Stomach (tissue), 19 donors: ENCODE results near the gene MAP3K20. TPM values are rescaled to one million over a fixed set of nuclear protein-coding genes. Genes with fewer than 3 reads are reported as not detected.

Source experiments
- DNase-seq, 2 donors: peaks; one replicate each; pipeline versions ENCODE4 v3.0.0 to v3.0.0-alpha.2; 2013 to 2019
- H3K27ac ChIP-seq, 5 donors: fragments of 200-600 bp in 4 of 5; sonication (generic) in 4 of 5; one replicate each; pipeline ENCODE4 v1.5.1; 2013 to 2019; ENCODE audit warnings: mild to moderate bottlenecking in 1 of 5, moderate library complexity in 1 of 5
- H3K27me3 ChIP-seq, 3 donors: fragments of 200-600 bp; sonication (generic); one replicate each; pipeline ENCODE4 v1.5.1; 2017 to 2019; ENCODE audit warnings: mixed run types in 1 of 3
- H3K36me3 ChIP-seq, 4 donors: fragments of 200-600 bp; sonication (generic); 1 replicate in 3 of 4; 2 replicates in 1 of 4; pipeline ENCODE4 v1.5.1; 2016 to 2019
- H3K4me1 ChIP-seq, 4 donors: fragments of 200-600 bp; sonication (generic); one replicate each; pipeline ENCODE4 v1.5.1; 2016 to 2019
- H3K4me3 ChIP-seq, 4 donors: fragments of 200-600 bp; sonication (generic) in 3 of 4; one replicate each; pipeline ENCODE4 v1.5.1; 2016 to 2019; ENCODE audit warnings: mild to moderate bottlenecking in 1 of 4
- H3K9me3 ChIP-seq, 4 donors: fragments of 200-600 bp; sonication (generic); one replicate each; pipeline ENCODE4 v1.5.1; 2016 to 2019
- EP300 ChIP-seq: sonication (generic); formaldehyde crosslinking; IDR thresholded peaks from one replicate; pipeline ENCODE4 v1.6.1; 2017; ENCODE audit warnings: antibody characterized with exemption
- POLR2A ChIP-seq, 4 donors: fragments of 450-650 bp; IDR thresholded peaks; one replicate each; pipeline ENCODE4 v1.6.1; 2016; ENCODE audit warnings: antibody characterized with exemption in 4 of 4, control low read depth in 2 of 4, mild to moderate bottlenecking in 1 of 4, moderate library complexity in 1 of 4
- POLR2AphosphoS5 ChIP-seq, 3 donors: sonication (generic); formaldehyde crosslinking; IDR thresholded peaks; one replicate each; pipeline ENCODE4 v1.6.1; 2016; ENCODE audit warnings: antibody characterized with exemption in 3 of 3
- WGBS, 5 donors: extraction: QIAGEN DNeasy Blood & Tissue Kit in 3 of 5; methylation state at CpG; one replicate each; pipeline versions ENCODE4 v1.1.5 to v1.1.7; 2013 to 2018; 5-methylcytosine and 5-hydroxymethylcytosine counted together
- intact Hi-C: fragments of 100-400 bp; cut with DNase I; formaldehyde crosslinking; loops from one replicate; pipeline ENCODE4 v1.15.1; 2023; ENCODE audit warnings: low total_unique reads
- long read RNA-seq, 10 donors: transcript quantifications; one replicate each; lab custom pipeline, GENCODE V29; 2026
- polyA plus RNA-seq, 3 donors: library from polyadenylated mRNA; stranded (reverse); fragments of 200-250 nt; gene quantifications; one replicate each; pipeline ENCODE4 v1.2.3, GENCODE V29; 2013
- total RNA-seq, 5 donors: library from RNA; depleted of rRNA; stranded (reverse); fragments of >200 nt; gene quantifications; one replicate each; pipeline versions ENCODE4 v1.1.0 to v1.2.3, GENCODE V29; 2014 to 2016
- TF ChIP-seq, protein P1 (sequence below), 7 experiments: fragments of 450-650 bp in 4 of 7; fragments of 200-600 bp in 3 of 7; sonication (generic) in 3 of 7; IDR thresholded peaks; one replicate each; pipeline ENCODE4 v1.5.1; 2016 to 2019; ENCODE audit warnings: antibody characterized with exemption in 7 of 7, control low read depth in 2 of 7, mild to moderate bottlenecking in 1 of 7
- donor health status: healthy with polysubstance abuse.
- donor health status: Bipolar disorder and iron deficiency.
- donor health status: healthy.

MAP3K20 gene
- total RNA-seq (100 to 1,000 TPM in 3 of 5 donors, 10 to 100 TPM in 1, 1 to 10 TPM in 1; 9.3 to 180 (median 107) TPM), polyA plus RNA-seq (10 to 100 TPM; 13.4 to 24.4 (median 14.7) TPM)
- long read RNA-seq, donor 1, full-length matches to known transcripts = 4 of 4 reads
- long read RNA-seq, donor 1, partial matches to known transcripts = 0 of 4 reads
- long read RNA-seq, donor 1, other reads (novel, unspliced or antisense) = 0 of 4 reads
- long read RNA-seq, donor 2, full-length matches to known transcripts = 7 of 7 reads
- long read RNA-seq, donor 2, partial matches to known transcripts = 0 of 7 reads
- long read RNA-seq, donor 2, other reads (novel, unspliced or antisense) = 0 of 7 reads
- long read RNA-seq, donor 3, full-length matches to known transcripts = 2 of 2 reads
- long read RNA-seq, donor 3, partial matches to known transcripts = 0 of 2 reads
- long read RNA-seq, donor 3, other reads (novel, unspliced or antisense) = 0 of 2 reads
- long read RNA-seq, donor 4, partial matches to known transcripts = 0 of 1 reads
- long read RNA-seq, donor 4, other reads (novel, unspliced or antisense) = 0 of 1 reads
- long read RNA-seq, donor 5, full-length matches to known transcripts = 5 of 26 reads
- long read RNA-seq, donor 5, partial matches to known transcripts = 21 of 26 reads
- long read RNA-seq, donor 5, other reads (novel, unspliced or antisense) = 0 of 26 reads
- long read RNA-seq, donor 6 = 0 reads
- long read RNA-seq, donor 7, full-length matches to known transcripts = 12 of 12 reads
- long read RNA-seq, donor 7, partial matches to known transcripts = 0 of 12 reads
- long read RNA-seq, donor 7, other reads (novel, unspliced or antisense) = 0 of 12 reads
- long read RNA-seq, donor 8, full-length matches to known transcripts = 3 of 10 reads
- long read RNA-seq, donor 8, partial matches to known transcripts = 7 of 10 reads
- long read RNA-seq, donor 8, other reads (novel, unspliced or antisense) = 0 of 10 reads
- long read RNA-seq, donor 9, full-length matches to known transcripts = 3 of 3 reads
- long read RNA-seq, donor 9, partial matches to known transcripts = 0 of 3 reads
- long read RNA-seq, donor 9, other reads (novel, unspliced or antisense) = 0 of 3 reads
- long read RNA-seq, donor 10, full-length matches to known transcripts = 3 of 8 reads
- long read RNA-seq, donor 10, partial matches to known transcripts = 5 of 8 reads
- long read RNA-seq, donor 10, other reads (novel, unspliced or antisense) = 0 of 8 reads

DNA sequence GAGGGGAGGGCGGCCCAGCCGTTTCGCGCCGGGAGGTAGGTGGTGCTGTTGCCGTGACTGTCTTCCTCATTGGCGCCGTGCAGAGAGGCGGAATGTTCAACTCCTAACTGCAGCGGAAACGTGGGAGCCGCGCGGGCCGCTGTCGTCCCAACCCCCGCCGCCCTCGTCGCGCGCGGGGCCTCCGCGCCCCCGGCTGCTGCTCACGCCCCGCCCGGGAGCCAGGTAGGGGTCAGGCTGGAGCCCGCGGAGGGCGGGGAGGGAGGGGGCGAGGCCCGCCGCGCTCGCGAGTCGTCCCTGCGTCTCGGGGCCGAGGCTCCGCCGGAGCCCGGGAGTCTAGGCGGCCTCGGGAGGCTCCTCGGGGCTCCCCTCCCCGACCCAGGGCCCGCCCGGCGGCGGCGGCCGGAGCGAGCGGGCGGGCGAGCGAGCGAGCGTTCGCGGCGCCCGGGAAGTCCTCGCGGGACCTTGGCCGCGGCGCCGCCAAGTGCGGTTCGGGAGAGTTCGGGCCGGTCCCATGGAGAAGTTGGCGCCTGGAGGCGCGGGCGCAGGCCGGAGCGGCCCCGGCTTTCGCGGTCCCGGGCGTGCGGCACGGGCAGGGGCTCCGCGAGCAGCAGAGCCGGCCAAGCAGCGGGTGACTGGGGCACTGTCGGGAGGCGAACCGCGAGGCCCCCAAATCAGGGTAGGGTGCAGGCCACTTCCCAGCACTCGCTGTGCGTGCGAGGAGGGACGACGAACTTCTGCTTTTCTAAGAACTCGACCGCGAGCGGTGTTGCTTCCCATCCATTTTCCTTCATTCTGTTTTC lies at the start of gene MAP3K20:
MAP3K20 (plus strand) TSS at position 66 of the 800 bp plus-strand sequence. CDS start 15,186 bp downstream, outside the sequence.
- intact Hi-C loops = no loop called here
- WGBS, 5 donors = 0 to 1% (median 0%) methylated on average over 23 to 106 of the region's 106 CpGs
- no peak for TF ChIP-seq POLR2A (IDR thresholded peaks at IDR 0.05)
- TF ChIP-seq, protein P1, sequence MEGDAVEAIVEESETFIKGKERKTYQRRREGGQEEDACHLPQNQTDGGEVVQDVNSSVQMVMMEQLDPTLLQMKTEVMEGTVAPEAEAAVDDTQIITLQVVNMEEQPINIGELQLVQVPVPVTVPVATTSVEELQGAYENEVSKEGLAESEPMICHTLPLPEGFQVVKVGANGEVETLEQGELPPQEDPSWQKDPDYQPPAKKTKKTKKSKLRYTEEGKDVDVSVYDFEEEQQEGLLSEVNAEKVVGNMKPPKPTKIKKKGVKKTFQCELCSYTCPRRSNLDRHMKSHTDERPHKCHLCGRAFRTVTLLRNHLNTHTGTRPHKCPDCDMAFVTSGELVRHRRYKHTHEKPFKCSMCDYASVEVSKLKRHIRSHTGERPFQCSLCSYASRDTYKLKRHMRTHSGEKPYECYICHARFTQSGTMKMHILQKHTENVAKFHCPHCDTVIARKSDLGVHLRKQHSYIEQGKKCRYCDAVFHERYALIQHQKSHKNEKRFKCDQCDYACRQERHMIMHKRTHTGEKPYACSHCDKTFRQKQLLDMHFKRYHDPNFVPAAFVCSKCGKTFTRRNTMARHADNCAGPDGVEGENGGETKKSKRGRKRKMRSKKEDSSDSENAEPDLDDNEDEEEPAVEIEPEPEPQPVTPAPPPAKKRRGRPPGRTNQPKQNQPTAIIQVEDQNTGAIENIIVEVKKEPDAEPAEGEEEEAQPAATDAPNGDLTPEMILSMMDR (IDR thresholded peaks at IDR 0.05) = peak in 1 of 7 experiments; percentile 23
- no peak for TF ChIP-seq EP300
- TF ChIP-seq POLR2AphosphoS5 (IDR thresholded peaks at IDR 0.05) = peak; percentile 56 to 87 (median 80)
- peak within 1 kb of the TSS; percentile 83 to 99 (median 92) for H3K27ac ChIP-seq
- H3K9me3 ChIP-seq = no peaks in the 10 kb centered on the region
- DNase-seq = peak; percentile 73 to 92
- peak within 1 kb of the TSS; percentile 72 to 86 (median 78) for H3K4me3 ChIP-seq
- H3K4me1 ChIP-seq = peaks cover 0 to 57% (median 28%) of the 10 kb centered on the region in 4 donors
- H3K36me3 ChIP-seq = no peaks in the 10 kb centered on the region
- H3K27me3 ChIP-seq = no peaks in the 10 kb centered on the region

DNA sequence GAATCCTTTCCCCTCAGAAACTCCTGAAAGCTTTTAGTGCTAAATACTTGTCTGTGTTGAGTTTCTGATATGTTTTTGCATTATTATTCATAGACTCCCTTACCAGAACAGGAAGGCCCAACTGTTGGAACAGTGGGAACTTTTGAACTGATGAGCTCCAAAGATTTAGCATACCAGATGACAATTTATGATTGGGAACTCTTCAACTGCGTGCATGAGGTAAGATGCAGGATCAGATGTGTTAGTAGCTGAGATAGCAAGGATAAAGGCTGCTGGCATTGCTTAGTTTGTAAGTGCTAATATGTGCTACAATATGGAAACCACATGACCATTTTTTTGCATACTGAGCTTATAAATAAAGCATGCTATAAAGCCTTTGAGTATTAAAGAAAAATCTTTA lies 49.2 kb upstream of the MAP3K20 start:
- WGBS, 5 donors = 78 to 96% (median 94%) methylated on average over 1 of the region's 1 CpG
- intact Hi-C loops = loop anchor here (5.0 kb wide), 1 partner anchor 186 kb away; no protein-coding TSS in a partner anchor
- no peak for DNase-seq
- TF ChIP-seq POLR2A (IDR thresholded peaks at IDR 0.05) (no peak), EP300 (no peak), POLR2AphosphoS5 (IDR thresholded peaks at IDR 0.05) (no peak)
- TF ChIP-seq, protein P1 (IDR thresholded peaks at IDR 0.05) = no peak
- Histone ChIP-seq H3K4me1 (peaks cover 0 to 24% (median 19%) of the 10 kb centered on the region in 4 donors), H3K9me3 (no peaks in the 10 kb centered on the region), H3K27me3 (no peaks in the 10 kb centered on the region), H3K4me3 (no peak overlapping the region), H3K27ac (peak overlapping the region in 1 of 5 donors; percentile 79), H3K36me3 (no peaks in the 10 kb centered on the region)

DNA sequence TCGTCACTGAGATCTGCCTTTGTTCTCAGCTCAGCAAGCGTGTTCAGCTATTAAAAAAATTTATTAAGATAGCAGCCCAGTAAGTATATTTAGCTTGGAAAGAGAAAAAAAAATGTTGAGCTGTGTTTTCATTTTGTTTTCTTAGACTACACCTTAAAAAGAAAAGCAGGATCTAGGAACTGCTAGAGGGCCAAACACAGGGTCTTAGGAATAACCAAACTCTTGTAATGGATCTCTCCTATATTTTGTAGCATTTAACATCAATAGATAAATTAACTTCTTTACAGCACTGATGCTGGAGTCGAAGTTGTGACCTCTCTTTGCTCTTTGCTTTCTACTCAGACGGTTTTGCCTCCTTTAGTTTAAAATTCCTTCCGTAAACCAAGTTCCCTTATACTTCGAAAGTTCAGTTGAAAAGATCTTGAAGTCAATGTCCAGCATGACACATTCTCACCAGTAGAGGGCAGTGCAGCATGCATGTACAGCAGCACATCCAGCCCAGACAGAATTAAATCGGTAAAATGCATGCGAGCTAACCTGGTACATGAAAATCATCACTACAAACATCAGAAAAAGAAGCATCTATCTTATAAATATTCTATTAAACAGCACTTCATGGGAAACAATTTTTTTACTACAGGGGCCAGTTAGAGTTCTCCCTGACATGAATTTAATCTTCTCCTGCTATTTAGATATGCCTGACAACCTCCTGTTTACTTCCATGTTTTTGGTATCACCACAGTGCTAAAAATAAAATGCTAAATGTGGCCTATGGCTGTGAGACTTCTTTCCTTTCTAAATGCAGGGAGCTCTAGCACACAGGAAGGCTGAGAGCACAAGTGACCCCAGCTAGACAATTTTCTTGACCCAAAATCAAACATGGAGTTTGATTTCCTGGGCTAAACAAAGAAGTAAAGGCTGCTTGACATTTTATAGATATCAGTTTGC lies 48.2 kb upstream of the MAP3K20 start:
- intact Hi-C loops = loop anchor here (5.0 kb wide), 1 partner anchor 185 kb away; no protein-coding TSS in a partner anchor
- H3K27me3 ChIP-seq = no peaks in the 10 kb centered on the region

More for the DNA sequence above, 48.2 kb upstream of the MAP3K20 start:
- 20 to 26% (median 23%) methylated on average over 8 of the region's 8 CpGs for WGBS, 5 donors
- peak; percentile 89 to 95 for DNase-seq
- Histone ChIP-seq H3K36me3 (no peaks in the 10 kb centered on the region), H3K4me3 (no peak overlapping the region), H3K9me3 (no peaks in the 10 kb centered on the region), H3K27ac (peak overlapping the region in 4 of 5 donors; percentile 29 to 79 (median 47)), H3K4me1 (peaks cover 0 to 24% (median 19%) of the 10 kb centered on the region in 4 donors)
- TF ChIP-seq, protein P1 (IDR thresholded peaks at IDR 0.05) = peak in 5 of 7 experiments; percentile 80 to 95 (median 91)
- TF ChIP-seq POLR2AphosphoS5 (IDR thresholded peaks at IDR 0.05) (peak in 1 of 3 donors; percentile 78), EP300 (no peak), POLR2A (IDR thresholded peaks at IDR 0.05) (no peak)
